ENCODE measurements around the gene RAD51D.
"Not testable (repeated sequence)": the region's sequence is repeated elsewhere in the genome, so short reads cannot be mapped to it uniquely, and the experiment has no call there.

Gene RAD51D

GRCh38 chr17:35097776-35098175, 21.9 kb downstream of the RAD51D start:
- ATAC-seq (replicated peaks) (no peak), DNase-seq (no peak)
- Mint-ChIP-seq H3K4me3 (no peak overlapping the region), H3K9me3 (no peaks in the 10 kb centered on the region), H3K4me1 (ENCODE audit: low read depth in 2 of 2) (no peaks in the 10 kb centered on the region), H3K27ac (no peak overlapping the region), H3K27me3 (no peaks in the 10 kb centered on the region), H3K36me3 (ENCODE audit: insufficient read depth) (peaks cover 10% of the 10 kb centered on the region)

- ATAC-seq (replicated peaks), result no peak
- Mint-ChIP-seq H3K27ac (no peak overlapping the region), H3K9me3 (no peaks in the 10 kb centered on the region), H3K27me3 (no peaks in the 10 kb centered on the region), H3K36me3 (ENCODE audit: insufficient read depth) (peaks cover 7% of the 10 kb centered on the region), H3K4me3 (no peak overlapping the region), H3K4me1 (ENCODE audit: low read depth in 2 of 2) (no peaks in the 10 kb centered on the region)
- no peak for DNase-seq
Observed at GRCh38 chr17:35095741-35096140, 23.9 kb downstream of the RAD51D start.

GRCh38 chr17:35094902-35095301, 24.8 kb downstream of the RAD51D start:
- Mint-ChIP-seq H3K9me3 (no peaks in the 10 kb centered on the region), H3K36me3 (ENCODE audit: insufficient read depth) (peaks cover 3% of the 10 kb centered on the region), H3K27me3 (no peaks in the 10 kb centered on the region), H3K4me1 (ENCODE audit: low read depth in 2 of 2) (peaks cover 0 to under 1% of the 10 kb centered on the region in 2 donors), H3K4me3 (no peak overlapping the region), H3K27ac (no peak overlapping the region)
- no peak for ATAC-seq (replicated peaks)
- DNase-seq, result no peak

- peak overlapping the region in 1 of 2 donors; percentile 19 for H3K4me3 Mint-ChIP-seq
- peaks cover 17% of the 10 kb centered on the region for H3K36me3 Mint-ChIP-seq (ENCODE audit: insufficient read depth)
Observed at GRCh38 chr17:35090707-35091106, 29.0 kb downstream of the RAD51D start.

GRCh38 chr17:35089586-35090296, 29.9 kb downstream of the RAD51D start:
- peak overlapping the region; percentile 93 to 99 for H3K27ac Mint-ChIP-seq
- no peaks in the 10 kb centered on the region for H3K27me3 Mint-ChIP-seq
- peaks cover 17% of the 10 kb centered on the region for H3K36me3 Mint-ChIP-seq (ENCODE audit: insufficient read depth)
- H3K4me3 Mint-ChIP-seq, result peak overlapping the region; percentile 94 to 97
- H3K4me1 Mint-ChIP-seq (ENCODE audit: low read depth in 2 of 2), result peaks cover 29 to 38% of the 10 kb centered on the region in 2 donors
- ATAC-seq (replicated peaks) (peak; percentile 24), DNase-seq (no peak)
- H3K9me3 Mint-ChIP-seq, result no peaks in the 10 kb centered on the region

More at GRCh38 chr17:35090707-35091106, 29.0 kb downstream of the RAD51D start:
- not testable (repeated sequence) for DNase-seq; ATAC-seq (replicated peaks); H3K27me3 Mint-ChIP-seq; H3K9me3 Mint-ChIP-seq
- Mint-ChIP-seq H3K4me1 (ENCODE audit: low read depth in 2 of 2) (peaks cover 26 to 29% of the 10 kb centered on the region in 2 donors), H3K27ac (peak overlapping the region in 1 of 2 donors; percentile 93)

DNA sequence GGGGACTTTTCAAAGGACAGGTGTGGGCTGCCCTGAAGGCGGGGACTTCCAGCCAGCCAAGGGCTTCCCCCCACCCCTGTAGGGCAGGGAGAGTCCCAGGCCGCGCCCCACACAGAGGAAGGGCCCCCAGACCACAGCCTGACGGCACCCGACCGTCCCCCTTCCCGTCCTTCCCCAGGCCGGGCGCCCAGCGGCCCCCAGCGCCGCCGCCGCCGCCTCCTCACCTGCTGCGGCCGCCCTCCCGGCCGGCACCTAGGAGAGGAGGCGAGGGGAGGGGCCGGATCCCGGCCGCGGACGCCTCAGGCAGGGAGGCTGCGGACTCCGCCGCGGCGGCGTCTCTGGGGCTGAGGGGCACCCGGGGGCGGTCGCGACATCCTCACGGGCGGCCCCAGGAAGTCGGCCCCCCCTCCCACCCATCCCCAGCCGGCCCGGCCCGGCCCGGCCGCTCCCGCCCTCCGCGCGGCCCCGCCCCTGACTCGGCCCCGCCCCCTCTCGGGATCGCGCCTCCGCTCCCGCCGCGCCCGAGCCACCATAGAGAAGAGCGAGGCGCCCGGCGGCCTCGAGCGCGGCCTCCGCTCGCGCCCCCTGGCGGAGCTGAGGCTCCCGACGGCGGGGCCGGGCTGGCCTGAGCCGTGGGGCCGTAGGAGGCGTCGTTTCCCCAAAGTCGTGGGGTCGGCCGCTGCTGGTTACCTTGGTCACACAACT, 30.6 kb downstream of the RAD51D start:
- Mint-ChIP-seq H3K4me1 (ENCODE audit: low read depth in 2 of 2) (peaks cover 29 to 40% of the 10 kb centered on the region in 2 donors), H3K4me3 (peak overlapping the region; percentile 94 to 97), H3K9me3 (no peaks in the 10 kb centered on the region), H3K27me3 (no peaks in the 10 kb centered on the region), H3K27ac (peak overlapping the region; percentile 96 to 99), H3K36me3 (ENCODE audit: insufficient read depth) (peaks cover 17% of the 10 kb centered on the region)
- DNase-seq (peak; percentile 85 to 91 (median 89)), ATAC-seq (replicated peaks) (peak; percentile 82)

DNA sequence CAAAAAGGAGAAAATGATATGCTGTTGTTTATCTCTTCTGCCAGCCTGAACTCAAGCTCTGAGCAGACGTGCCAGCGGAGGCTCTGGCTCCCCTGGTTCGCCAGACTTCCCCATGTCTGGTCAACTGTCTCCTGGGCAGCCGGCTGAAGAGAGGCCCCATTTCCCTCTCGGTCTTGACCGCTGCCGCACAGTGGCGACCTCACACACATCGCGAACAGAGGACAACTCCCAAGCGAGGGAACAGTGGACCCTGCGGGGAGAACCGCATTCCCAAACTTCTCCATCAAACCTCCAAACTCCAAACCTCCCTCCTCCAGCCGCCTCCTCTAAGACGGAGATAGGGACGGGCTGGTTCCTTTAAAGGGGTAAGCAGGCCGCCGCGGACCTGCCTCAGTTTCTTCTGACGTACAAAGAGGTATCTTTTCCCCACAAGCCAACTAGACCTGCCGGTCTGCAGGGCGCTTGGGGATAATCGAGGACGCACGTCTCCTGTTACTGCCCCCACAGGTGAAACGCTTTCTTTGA, 31.2 kb downstream of the RAD51D start:
- ATAC-seq (replicated peaks) (peak; percentile 1), DNase-seq (peak in 2 of 3 experiments; percentile 9 to 24)
- peak overlapping the region; percentile 96 to 99 for H3K27ac Mint-ChIP-seq
- peaks cover 31 to 46% of the 10 kb centered on the region in 2 donors for H3K4me1 Mint-ChIP-seq (ENCODE audit: low read depth in 2 of 2)
- no peaks in the 10 kb centered on the region for H3K27me3 Mint-ChIP-seq
- H3K36me3 Mint-ChIP-seq (ENCODE audit: insufficient read depth), result peaks cover 17% of the 10 kb centered on the region
- H3K9me3 Mint-ChIP-seq, result no peaks in the 10 kb centered on the region
- peak overlapping the region; percentile 94 to 97 for H3K4me3 Mint-ChIP-seq

DNA sequence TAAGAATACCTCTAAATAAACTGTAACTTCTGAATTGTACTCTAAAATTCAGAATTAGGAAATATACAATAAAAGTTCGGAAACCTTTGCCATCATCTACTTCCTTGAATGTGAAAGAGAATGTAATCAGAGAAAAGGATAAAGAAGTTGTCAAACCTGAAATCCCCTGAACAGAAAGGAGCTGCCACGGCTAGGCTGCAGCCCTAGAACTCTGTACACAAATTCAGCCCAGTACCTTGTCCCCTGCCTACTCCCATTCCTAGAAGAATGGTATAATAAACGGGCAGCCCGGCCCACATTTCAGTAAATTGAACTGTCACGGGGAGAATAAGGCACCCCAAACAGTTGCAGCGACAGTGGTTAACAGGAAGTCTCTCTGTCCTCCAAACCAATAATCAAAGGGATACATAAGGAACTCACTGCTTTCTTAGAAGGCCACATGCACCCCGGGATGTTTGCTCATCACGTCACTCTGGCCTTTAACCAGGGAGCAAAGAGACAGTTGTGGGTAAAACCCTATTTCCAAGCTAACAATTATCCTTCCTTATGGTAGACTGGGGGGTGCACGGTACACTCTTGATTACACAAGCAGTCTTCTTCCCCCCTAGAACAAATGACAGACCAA, 31.8 kb downstream of the RAD51D start:
- peak overlapping the region; percentile 96 to 99 for H3K27ac Mint-ChIP-seq
- no peaks in the 10 kb centered on the region for H3K9me3 Mint-ChIP-seq
- peaks cover 36 to 52% of the 10 kb centered on the region in 2 donors for H3K4me1 Mint-ChIP-seq (ENCODE audit: low read depth in 2 of 2)

DNA sequence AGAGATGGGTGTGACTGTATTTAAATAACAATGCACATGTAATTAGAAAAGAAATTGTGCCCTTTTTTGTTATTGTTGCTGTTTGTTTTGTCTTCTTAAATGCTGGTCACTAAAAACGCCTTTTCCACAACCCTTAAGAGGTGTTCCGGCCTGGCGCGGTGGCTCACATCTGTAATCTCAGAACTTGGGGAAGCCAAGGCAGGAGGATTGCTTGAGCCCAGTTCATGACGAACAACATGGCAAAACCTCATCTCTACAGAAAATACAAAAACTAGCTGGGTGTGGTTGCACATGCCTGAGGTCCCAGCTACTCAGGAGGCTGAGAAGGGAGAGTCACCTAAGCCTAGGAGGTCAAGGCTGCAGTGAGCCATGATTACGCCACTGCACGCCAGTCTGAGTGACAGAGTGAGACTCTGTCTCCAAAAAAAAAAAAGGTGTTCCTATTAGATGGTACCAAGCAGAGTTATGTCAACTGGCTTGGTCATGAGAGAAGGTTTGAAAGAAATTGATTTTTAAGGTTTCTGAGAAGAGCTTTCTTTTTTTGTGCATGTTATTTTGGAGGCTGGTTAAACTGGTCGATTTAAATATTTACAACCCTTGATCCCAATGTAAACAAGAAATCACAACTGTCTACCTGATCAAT, 32.6 kb downstream of the RAD51D start:
- H3K4me3 Mint-ChIP-seq, result peak overlapping the region; percentile 94 to 97
- H3K27me3 Mint-ChIP-seq, result no peaks in the 10 kb centered on the region
- no peaks in the 10 kb centered on the region for H3K9me3 Mint-ChIP-seq
- DNase-seq (no peak), ATAC-seq (replicated peaks) (no peak)
- H3K27ac Mint-ChIP-seq, result peak overlapping the region; percentile 96 to 99
- H3K4me1 Mint-ChIP-seq (ENCODE audit: low read depth in 2 of 2), result peaks cover 40 to 60% of the 10 kb centered on the region in 2 donors
- peaks cover 17% of the 10 kb centered on the region for H3K36me3 Mint-ChIP-seq (ENCODE audit: insufficient read depth)

More for the DNA sequence above, 31.8 kb downstream of the RAD51D start:
- Mint-ChIP-seq H3K27me3 (no peaks in the 10 kb centered on the region), H3K4me3 (peak overlapping the region; percentile 94 to 97), H3K36me3 (ENCODE audit: insufficient read depth) (peaks cover 17% of the 10 kb centered on the region)
- ATAC-seq (replicated peaks) (no peak), DNase-seq (peak; percentile 11 to 26 (median 16))

DNA sequence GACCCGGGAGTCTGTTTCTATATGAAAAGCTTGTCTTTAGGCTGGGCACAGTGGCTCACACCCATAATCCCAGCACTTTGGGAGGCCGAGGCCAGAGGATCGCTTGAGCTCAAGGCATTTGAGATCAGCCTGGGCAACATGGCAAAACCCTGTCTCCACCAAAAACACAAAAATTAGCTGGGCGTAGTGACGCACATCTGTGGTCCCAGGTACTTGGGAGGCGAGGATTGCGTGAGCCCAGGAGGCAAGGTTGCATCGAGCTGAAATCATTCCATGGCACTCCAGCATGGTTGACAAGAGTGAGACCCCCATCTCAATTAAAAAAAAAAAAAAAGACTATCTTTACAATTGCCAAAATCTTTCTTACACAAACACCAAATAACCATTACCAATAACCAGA, 33.5 kb downstream of the RAD51D start:
- no peak for DNase-seq
- peaks cover 17% of the 10 kb centered on the region for H3K36me3 Mint-ChIP-seq (ENCODE audit: insufficient read depth)
- peak overlapping the region; percentile 96 to 99 for H3K27ac Mint-ChIP-seq
- no peak for ATAC-seq (replicated peaks)
- no peaks in the 10 kb centered on the region for H3K27me3 Mint-ChIP-seq
- H3K4me1 Mint-ChIP-seq (ENCODE audit: low read depth in 2 of 2), result peaks cover 44 to 67% of the 10 kb centered on the region in 2 donors
- no peaks in the 10 kb centered on the region for H3K9me3 Mint-ChIP-seq
- peak overlapping the region; percentile 94 to 97 for H3K4me3 Mint-ChIP-seq

DNA sequence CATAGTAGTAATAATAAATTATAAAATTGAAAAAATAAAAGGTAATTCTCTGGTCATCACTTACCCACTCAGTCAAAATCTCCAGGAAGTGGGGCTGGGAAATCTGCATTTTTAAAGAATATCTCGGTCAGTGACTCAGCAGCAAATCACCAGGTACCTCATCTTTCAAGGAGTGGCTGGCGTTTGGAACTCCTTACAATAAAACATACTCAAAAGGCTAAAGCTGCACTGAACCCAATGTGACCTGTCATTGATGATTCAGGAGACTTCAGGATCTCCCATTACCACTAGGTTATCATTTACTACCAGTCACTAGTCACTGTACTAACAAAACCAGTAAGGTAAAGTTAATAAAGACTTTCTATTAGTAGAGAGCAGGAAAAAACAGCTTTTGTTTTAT, 34.7 kb downstream of the RAD51D start:
- Mint-ChIP-seq H3K9me3 (no peaks in the 10 kb centered on the region), H3K4me3 (peak overlapping the region in 1 of 2 donors; percentile 94), H3K36me3 (ENCODE audit: insufficient read depth) (peaks cover 17% of the 10 kb centered on the region), H3K4me1 (ENCODE audit: low read depth in 2 of 2) (peaks cover 52 to 79% of the 10 kb centered on the region in 2 donors), H3K27me3 (no peaks in the 10 kb centered on the region), H3K27ac (no peak overlapping the region)
- no peak for DNase-seq
- ATAC-seq (replicated peaks), result no peak

DNA sequence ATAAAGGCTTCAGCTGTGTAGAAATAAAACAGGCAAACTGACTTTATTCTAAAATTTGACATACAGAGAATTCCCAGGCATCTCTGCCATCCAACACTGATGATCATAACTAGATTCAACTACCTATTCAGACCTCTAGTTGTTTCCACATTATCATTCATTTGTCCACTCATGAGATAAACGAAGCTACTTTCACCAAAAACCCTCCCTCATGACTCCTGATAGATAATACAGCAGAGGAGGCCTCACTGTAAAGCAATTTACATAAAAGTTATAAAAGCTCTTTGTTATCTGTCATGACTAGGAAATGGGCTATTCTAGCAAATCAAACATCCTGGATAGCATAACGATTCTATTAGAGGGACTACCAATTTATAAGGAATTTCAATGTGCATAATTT, 36.6 kb downstream of the RAD51D start:
- Mint-ChIP-seq H3K27ac (peak overlapping the region; percentile 4 to 86), H3K4me1 (ENCODE audit: low read depth in 2 of 2) (peaks cover 46 to 80% of the 10 kb centered on the region in 2 donors), H3K36me3 (ENCODE audit: insufficient read depth) (peaks cover 11% of the 10 kb centered on the region), H3K4me3 (peak overlapping the region; percentile 41 to 50), H3K27me3 (no peaks in the 10 kb centered on the region), H3K9me3 (no peaks in the 10 kb centered on the region)
- DNase-seq, result no peak
- no peak for ATAC-seq (replicated peaks)

Data from effector memory CD8-positive, alpha-beta T cell (primary cell).